ENCODE results near the gene RAB11FIP4. TPM values are rescaled to one million over a fixed set of nuclear protein-coding genes. Genes with fewer than 3 reads are reported as not detected.

The RAB11FIP4 gene
- total and polyA plus RNA-seq, 2 of the 8 experiments (the other 6 are each of a cell fraction or from before 2014, with no cell fraction given), result 21.7 to 53.2 TPM

DNA sequence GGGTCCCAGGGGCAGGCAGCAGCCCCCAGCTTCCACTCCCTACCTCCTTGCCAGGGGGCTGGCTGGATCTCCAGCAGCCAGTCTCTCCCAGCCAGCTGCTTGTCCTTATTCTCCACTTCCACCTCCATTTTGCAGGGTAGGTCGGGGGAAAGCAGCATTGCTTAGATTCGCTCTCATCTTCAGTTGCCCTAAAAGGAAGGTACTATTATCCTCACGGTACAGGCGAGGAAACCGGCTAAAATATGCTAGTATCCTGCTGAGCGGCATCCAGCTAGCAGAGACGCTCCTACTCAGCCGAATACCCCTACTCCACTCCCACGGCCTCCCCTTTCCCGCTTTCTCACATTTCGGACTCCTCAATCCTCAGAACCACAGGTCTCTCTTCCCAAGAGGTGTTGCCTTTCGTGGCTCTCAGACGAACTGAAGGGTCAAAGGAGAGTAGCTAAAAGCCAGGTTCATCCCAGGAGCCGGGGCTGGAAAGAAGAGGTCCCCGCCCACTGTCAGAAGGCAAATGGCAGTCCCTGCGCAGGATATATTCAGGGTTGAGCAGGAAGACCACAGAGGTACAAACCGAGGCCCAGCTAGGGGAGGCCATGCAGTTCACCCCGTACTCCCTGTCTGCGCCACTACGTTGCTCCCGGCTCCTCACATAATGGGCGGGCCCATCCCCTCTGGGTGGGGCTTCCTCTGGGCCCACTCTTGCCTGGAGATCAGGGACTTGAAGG is 1.7 kb upstream of the RAB11FIP4 start (continued):
- TF ChIP-seq SIRT6 (IDR thresholded peaks at IDR 0.05; ENCODE audit: low read length) (no peak), EGR1 (IDR thresholded peaks at IDR 0.05; ENCODE audit: borderline replicate concordance, low read depth, low read length) (no peak), GTF2F1 (IDR thresholded peaks at IDR 0.05; ENCODE audit: borderline replicate concordance, low read depth, low read length) (no peak), MAX (IDR thresholded peaks at IDR 0.05) (no peak)
